Suppressor macrophage (primary cell): ENCODE data around the gene GADD45G.

Experiments used
- DNase-seq, 4 experiments: peaks; one replicate each; pipeline ENCODE4 v3.0.0-alpha.2; 2020 to 2022

Gene GADD45G

GRCh38 chr9:89655056-89655989 is 50.5 kb downstream of the GADD45G start:
- DNase-seq = peak; percentile 56 to 74 (median 67)
